ENCODE data around the gene ERVW-1.
"Not testable (repeated sequence)": the region's sequence is repeated elsewhere in the genome, so short reads cannot be mapped to it uniquely, and the experiment has no call there.

GRCh38 chr7:92468589-92468988, 9.2 kb downstream of the ERVW-1 start:
- TF ChIP-seq, protein P1, sequence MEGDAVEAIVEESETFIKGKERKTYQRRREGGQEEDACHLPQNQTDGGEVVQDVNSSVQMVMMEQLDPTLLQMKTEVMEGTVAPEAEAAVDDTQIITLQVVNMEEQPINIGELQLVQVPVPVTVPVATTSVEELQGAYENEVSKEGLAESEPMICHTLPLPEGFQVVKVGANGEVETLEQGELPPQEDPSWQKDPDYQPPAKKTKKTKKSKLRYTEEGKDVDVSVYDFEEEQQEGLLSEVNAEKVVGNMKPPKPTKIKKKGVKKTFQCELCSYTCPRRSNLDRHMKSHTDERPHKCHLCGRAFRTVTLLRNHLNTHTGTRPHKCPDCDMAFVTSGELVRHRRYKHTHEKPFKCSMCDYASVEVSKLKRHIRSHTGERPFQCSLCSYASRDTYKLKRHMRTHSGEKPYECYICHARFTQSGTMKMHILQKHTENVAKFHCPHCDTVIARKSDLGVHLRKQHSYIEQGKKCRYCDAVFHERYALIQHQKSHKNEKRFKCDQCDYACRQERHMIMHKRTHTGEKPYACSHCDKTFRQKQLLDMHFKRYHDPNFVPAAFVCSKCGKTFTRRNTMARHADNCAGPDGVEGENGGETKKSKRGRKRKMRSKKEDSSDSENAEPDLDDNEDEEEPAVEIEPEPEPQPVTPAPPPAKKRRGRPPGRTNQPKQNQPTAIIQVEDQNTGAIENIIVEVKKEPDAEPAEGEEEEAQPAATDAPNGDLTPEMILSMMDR (IDR thresholded peaks at IDR 0.05; ENCODE audit: low read depth, low read length), result not testable (repeated sequence)
- not testable (repeated sequence) for TF ChIP-seq EZH2phosphoT487 (IDR thresholded peaks at IDR 0.05; ENCODE audit: low read depth)
